OCI-LY3 (cell line): Measurements from ENCODE around the gene GABRA4.

ENCODE experiments used
- CTCF ChIP-seq: fragments of 200-600, 300-600 bp; sonication (generic); IDR thresholded peaks from 2 replicates; pipeline ENCODE4 v1.5.1; 2014; ENCODE audit warnings: antibody characterized with exemption, low read length, low read depth
- EZH2phosphoT487 ChIP-seq: fragments of 200-600 bp; shearing (Covaris generic); IDR thresholded peaks from 2 replicates; pipeline ENCODE4 v1.6.1; 2018; ENCODE audit warnings: antibody characterized with exemption, mixed run types, low read depth

GRCh38 chr4:46909078-46909477 is 84.3 kb downstream of the GABRA4 start, which contains the start of gene COX7B2:
- TF ChIP-seq CTCF (no peak), EZH2phosphoT487 (no peak)
